Endothelial cell of hepatic sinusoid (primary cell): ENCODE results near the gene TRIM74.
"Not testable (repeated sequence)": the region's sequence is repeated elsewhere in the genome, so short reads cannot be mapped to it uniquely, and the experiment has no call there.

ENCODE experiments used
- in situ Hi-C: cut with HindIII; loops from 2 replicates; pipeline ENCODE4 v1.10.0; 2017; ENCODE audit warnings: low sequenced_read_pairs

Gene TRIM74

GRCh38 chr7:72911395-72911794, 57.9 kb downstream of the TRIM74 start:
- in situ Hi-C loops = not testable (repeated sequence)
